ENCODE data around the gene POU6F2. TPM values are rescaled to one million over a fixed set of nuclear protein-coding genes. Genes with fewer than 3 reads are reported as not detected.

Gene POU6F2
- total and polyA plus RNA-seq, 9 of the 15 experiments (the other 6 are each of a cell fraction or from before 2014, with no cell fraction given), result 0.29 to 1.5 (median 0.96) TPM

DNA sequence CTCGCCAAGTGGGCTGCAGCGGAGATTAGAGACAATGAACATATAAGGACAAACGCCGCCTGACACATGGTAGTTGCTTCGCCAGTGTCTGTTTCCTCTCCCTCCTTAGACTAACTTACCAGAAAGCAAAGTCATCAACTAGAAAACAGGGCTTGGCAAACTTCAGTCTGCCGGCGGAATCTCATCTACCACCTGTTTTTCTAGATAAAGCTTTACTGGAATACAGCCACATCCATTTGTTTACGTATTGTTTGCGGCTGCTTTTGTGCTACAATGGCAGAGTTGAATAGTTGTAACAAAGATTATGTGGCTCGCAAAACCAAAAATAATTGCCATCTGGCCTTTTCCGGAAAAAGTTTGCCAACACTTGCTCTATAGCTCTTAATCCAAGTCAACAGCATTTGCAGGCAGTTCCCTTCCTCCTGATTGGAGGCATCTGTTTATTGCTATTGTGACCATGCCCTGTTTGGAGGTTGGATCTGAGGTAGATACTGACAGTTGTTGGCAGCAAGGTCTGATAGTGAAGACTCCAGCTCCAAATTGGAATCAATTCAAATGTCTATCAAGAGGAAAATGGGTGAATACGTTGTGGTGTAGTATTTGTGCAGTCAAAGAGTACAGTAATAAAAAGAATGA, 260.6 kb downstream of the POU6F2 start (continued):
- TF ChIP-seq, protein P1, sequence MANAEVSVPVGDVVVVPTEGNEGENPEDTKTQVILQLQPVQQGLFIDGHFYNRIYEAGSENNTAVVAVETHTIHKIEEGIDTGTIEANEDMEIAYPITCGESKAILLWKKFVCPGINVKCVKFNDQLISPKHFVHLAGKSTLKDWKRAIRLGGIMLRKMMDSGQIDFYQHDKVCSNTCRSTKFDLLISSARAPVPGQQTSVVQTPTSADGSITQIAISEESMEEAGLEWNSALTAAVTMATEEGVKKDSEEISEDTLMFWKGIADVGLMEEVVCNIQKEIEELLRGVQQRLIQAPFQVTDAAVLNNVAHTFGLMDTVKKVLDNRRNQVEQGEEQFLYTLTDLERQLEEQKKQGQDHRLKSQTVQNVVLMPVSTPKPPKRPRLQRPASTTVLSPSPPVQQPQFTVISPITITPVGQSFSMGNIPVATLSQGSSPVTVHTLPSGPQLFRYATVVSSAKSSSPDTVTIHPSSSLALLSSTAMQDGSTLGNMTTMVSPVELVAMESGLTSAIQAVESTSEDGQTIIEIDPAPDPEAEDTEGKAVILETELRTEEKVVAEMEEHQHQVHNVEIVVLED (CRISPR knock-in tag; IDR thresholded peaks at IDR 0.05), result no peak
- TF ChIP-seq, protein P2, sequence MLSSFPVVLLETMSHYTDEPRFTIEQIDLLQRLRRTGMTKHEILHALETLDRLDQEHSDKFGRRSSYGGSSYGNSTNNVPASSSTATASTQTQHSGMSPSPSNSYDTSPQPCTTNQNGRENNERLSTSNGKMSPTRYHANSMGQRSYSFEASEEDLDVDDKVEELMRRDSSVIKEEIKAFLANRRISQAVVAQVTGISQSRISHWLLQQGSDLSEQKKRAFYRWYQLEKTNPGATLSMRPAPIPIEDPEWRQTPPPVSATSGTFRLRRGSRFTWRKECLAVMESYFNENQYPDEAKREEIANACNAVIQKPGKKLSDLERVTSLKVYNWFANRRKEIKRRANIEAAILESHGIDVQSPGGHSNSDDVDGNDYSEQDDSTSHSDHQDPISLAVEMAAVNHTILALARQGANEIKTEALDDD (IDR thresholded peaks at IDR 0.05), result peak; percentile 71; the same call in 1 of the 2 replicates
- TF ChIP-seq HDGF (IDR thresholded peaks at IDR 0.05) (no peak), HSF4 (CRISPR knock-in tag; IDR thresholded peaks at IDR 0.05; ENCODE audit: borderline replicate concordance) (no peak), FOXA3 (CRISPR knock-in tag; conservative IDR thresholded peaks at IDR 0.05 in 1 of 2, IDR thresholded peaks at IDR 0.05 in 1 of 2) (peak in 1 of 2 experiments; percentile 9; a peak in 1 of 4 replicates), THRAP3 (IDR thresholded peaks at IDR 0.05; ENCODE audit: borderline replicate concordance) (no peak), POLR2G (IDR thresholded peaks at IDR 0.05; ENCODE audit: low read depth, low read length) (no peak), NFIC (IDR thresholded peaks at IDR 0.05) (peak; percentile 38; the same call in 1 of the 2 replicates), ZNF41 (CRISPR knock-in tag; conservative IDR thresholded peaks at IDR 0.05) (peak; percentile 94), TAL1 (IDR thresholded peaks at IDR 0.05) (peak; percentile 61), YBX1 (IDR thresholded peaks at IDR 0.05) (no peak), TEAD4 (IDR thresholded peaks at IDR 0.05; ENCODE audit: low read length) (peak; percentile 16; the same call in 1 of the 2 replicates), TEAD4 (CRISPR knock-in tag; IDR thresholded peaks at IDR 0.05; ENCODE audit: borderline replicate concordance) (no peak), NUFIP1 (IDR thresholded peaks at IDR 0.05; ENCODE audit: partially characterized antibody) (no peak), ASH1L (IDR thresholded peaks at IDR 0.05; ENCODE audit: borderline replicate concordance, low read depth, partially characterized antibody) (no peak), GABPA (tag; conservative IDR thresholded peaks at IDR 0.05; ENCODE audit: low read depth) (0 out of 2 replicates have a peak, but pooled peaks have one; percentile 39), MAFG (tag; conservative IDR thresholded peaks at IDR 0.05) (0 out of 2 replicates have a peak, but pooled peaks have one; percentile 26), HNRNPH1 (optimal IDR thresholded peaks at IDR 0.05; ENCODE audit: low read depth, low read length) (no peak), SAP30 (IDR thresholded peaks at IDR 0.05; ENCODE audit: borderline replicate concordance, insufficient read depth, low read depth, low read length, poor library complexity, severe bottlenecking) (no peak)
- TF ChIP-seq, protein P3, sequence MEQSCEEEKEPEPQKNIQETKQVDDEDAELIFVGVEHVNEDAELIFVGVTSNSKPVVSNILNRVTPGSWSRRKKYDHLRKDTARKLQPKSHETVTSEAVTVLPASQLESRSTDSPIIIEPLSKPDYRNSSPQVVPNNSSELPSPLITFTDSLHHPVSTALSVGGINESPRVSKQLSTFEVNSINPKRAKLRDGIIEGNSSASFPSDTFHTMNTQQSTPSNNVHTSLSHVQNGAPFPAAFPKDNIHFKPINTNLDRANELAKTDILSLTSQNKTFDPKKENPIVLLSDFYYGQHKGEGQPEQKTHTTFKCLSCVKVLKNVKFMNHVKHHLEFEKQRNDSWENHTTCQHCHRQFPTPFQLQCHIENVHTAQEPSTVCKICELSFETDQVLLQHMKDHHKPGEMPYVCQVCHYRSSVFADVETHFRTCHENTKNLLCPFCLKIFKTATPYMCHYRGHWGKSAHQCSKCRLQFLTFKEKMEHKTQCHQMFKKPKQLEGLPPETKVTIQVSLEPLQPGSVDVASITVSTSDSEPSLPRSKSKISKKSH (CRISPR knock-in tag; IDR thresholded peaks at IDR 0.05), result no peak
- TF ChIP-seq, protein P4, sequence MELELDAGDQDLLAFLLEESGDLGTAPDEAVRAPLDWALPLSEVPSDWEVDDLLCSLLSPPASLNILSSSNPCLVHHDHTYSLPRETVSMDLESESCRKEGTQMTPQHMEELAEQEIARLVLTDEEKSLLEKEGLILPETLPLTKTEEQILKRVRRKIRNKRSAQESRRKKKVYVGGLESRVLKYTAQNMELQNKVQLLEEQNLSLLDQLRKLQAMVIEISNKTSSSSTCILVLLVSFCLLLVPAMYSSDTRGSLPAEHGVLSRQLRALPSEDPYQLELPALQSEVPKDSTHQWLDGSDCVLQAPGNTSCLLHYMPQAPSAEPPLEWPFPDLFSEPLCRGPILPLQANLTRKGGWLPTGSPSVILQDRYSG (tag; conservative IDR thresholded peaks at IDR 0.05; ENCODE audit: low read depth), result no peak
- TF ChIP-seq, protein P5, sequence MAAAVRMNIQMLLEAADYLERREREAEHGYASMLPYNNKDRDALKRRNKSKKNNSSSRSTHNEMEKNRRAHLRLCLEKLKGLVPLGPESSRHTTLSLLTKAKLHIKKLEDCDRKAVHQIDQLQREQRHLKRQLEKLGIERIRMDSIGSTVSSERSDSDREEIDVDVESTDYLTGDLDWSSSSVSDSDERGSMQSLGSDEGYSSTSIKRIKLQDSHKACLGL (CRISPR knock-in tag; IDR thresholded peaks at IDR 0.05; ENCODE audit: borderline replicate concordance, poor library complexity, severe bottlenecking), result no peak
